Dendritic cell treated with granulocyte-macrophage colony-stimulating factor and Interleukin-4, amounts not matched to agents 40 ng/mL and 50 ng/mL, for 4 days (primary cell): ENCODE measurements around the gene PERCC1.

Source experiments
- H3K27ac Mint-ChIP-seq: one replicate; pipeline ENCODE4 v1.8.0; 2022; ENCODE audit warnings: mild to moderate bottlenecking, mixed read lengths
- H3K27me3 Mint-ChIP-seq: one replicate; pipeline ENCODE4 v1.8.0; 2022; ENCODE audit warnings: mild to moderate bottlenecking, mixed read lengths
- H3K36me3 Mint-ChIP-seq: one replicate; pipeline ENCODE4 v1.8.0; 2022; ENCODE audit warnings: low read depth, mixed read lengths
- H3K4me1 Mint-ChIP-seq: one replicate; pipeline ENCODE4 v1.8.0; 2022; ENCODE audit warnings: low read depth, mixed read lengths
- H3K4me3 Mint-ChIP-seq: one replicate; pipeline ENCODE4 v1.8.0; 2022; ENCODE audit warnings: mild to moderate bottlenecking, moderate library complexity, mixed read lengths
- H3K9me3 Mint-ChIP-seq: one replicate; pipeline ENCODE4 v1.8.0; 2022; ENCODE audit warnings: mixed read lengths
- intact Hi-C: fragments of 100-400 bp; cut with micrococcal nuclease; formaldehyde crosslinking; loops from one replicate; pipeline ENCODE4 v1.15.0; 2022

Gene PERCC1

GRCh38 chr16:1430759-1431496 lies at the start of gene PERCC1:
Gene PERCC1, plus strand, starts transcription at chr16:1431078. Its CDS starts 1,516 bp downstream, at chr16:1432594.
- Mint-ChIP-seq H3K4me1 (no peaks in the 10 kb centered on the region), H3K36me3 (peaks cover 15% of the 10 kb centered on the region)
- intact Hi-C loops, result no loop called here

GRCh38 chr16:1381612-1382406 lies 49.1 kb upstream of the PERCC1 start:
- Mint-ChIP-seq H3K27me3 (no peaks in the 10 kb centered on the region), H3K9me3 (no peaks in the 10 kb centered on the region), H3K27ac (no peak overlapping the region), H3K4me3 (no peak overlapping the region), H3K4me1 (peaks cover 17% of the 10 kb centered on the region), H3K36me3 (peaks cover 90% of the 10 kb centered on the region)
- intact Hi-C loops, result no loop called here

More at GRCh38 chr16:1430759-1431496, at the start of gene PERCC1:
- peaks cover 27% of the 10 kb centered on the region for H3K27me3 Mint-ChIP-seq
- H3K4me3 Mint-ChIP-seq, result no peak within 1 kb of the TSS
- no peaks in the 10 kb centered on the region for H3K9me3 Mint-ChIP-seq
- no peak within 1 kb of the TSS for H3K27ac Mint-ChIP-seq

- no peaks in the 10 kb centered on the region for H3K27me3 Mint-ChIP-seq
- no peaks in the 10 kb centered on the region for H3K9me3 Mint-ChIP-seq
- peaks cover 5% of the 10 kb centered on the region for H3K4me1 Mint-ChIP-seq
- intact Hi-C loops, result no loop called here
- H3K4me3 Mint-ChIP-seq, result no peak overlapping the region
- no peak overlapping the region for H3K27ac Mint-ChIP-seq
- H3K36me3 Mint-ChIP-seq, result peaks cover 92% of the 10 kb centered on the region
Measured at GRCh38 chr16:1383556-1383955, 47.3 kb upstream of the PERCC1 start.

- Mint-ChIP-seq H3K27me3 (no peaks in the 10 kb centered on the region), H3K27ac (no peak overlapping the region), H3K9me3 (no peaks in the 10 kb centered on the region), H3K36me3 (peaks cover 100% of the 10 kb centered on the region), H3K4me3 (no peak overlapping the region), H3K4me1 (no peaks in the 10 kb centered on the region)
- intact Hi-C loops, result no loop called here
Measured at GRCh38 chr16:1385232-1385631, 45.6 kb upstream of the PERCC1 start.

- Mint-ChIP-seq H3K9me3 (no peaks in the 10 kb centered on the region), H3K4me3 (no peak overlapping the region), H3K36me3 (peaks cover 100% of the 10 kb centered on the region), H3K4me1 (no peaks in the 10 kb centered on the region), H3K27ac (no peak overlapping the region), H3K27me3 (no peaks in the 10 kb centered on the region)
- intact Hi-C loops, result no loop called here
Measured at GRCh38 chr16:1387331-1387730, 43.5 kb upstream of the PERCC1 start.

- no peaks in the 10 kb centered on the region for H3K27me3 Mint-ChIP-seq
- H3K36me3 Mint-ChIP-seq, result peaks cover 100% of the 10 kb centered on the region
- no peaks in the 10 kb centered on the region for H3K4me1 Mint-ChIP-seq
- no peak overlapping the region for H3K4me3 Mint-ChIP-seq
- H3K27ac Mint-ChIP-seq, result no peak overlapping the region
- H3K9me3 Mint-ChIP-seq, result no peaks in the 10 kb centered on the region
- intact Hi-C loops, result no loop called here
Measured at GRCh38 chr16:1389762-1390161, 41.1 kb upstream of the PERCC1 start.

GRCh38 chr16:1390239-1390779 lies 40.6 kb upstream of the PERCC1 start:
- H3K4me1 Mint-ChIP-seq, result no peaks in the 10 kb centered on the region
- no peaks in the 10 kb centered on the region for H3K27me3 Mint-ChIP-seq
- intact Hi-C loops, result no loop called here
- H3K4me3 Mint-ChIP-seq, result no peak overlapping the region
- no peak overlapping the region for H3K27ac Mint-ChIP-seq
- H3K9me3 Mint-ChIP-seq, result no peaks in the 10 kb centered on the region
- peaks cover 100% of the 10 kb centered on the region for H3K36me3 Mint-ChIP-seq

GRCh38 chr16:1392826-1393225 lies 38.1 kb upstream of the PERCC1 start:
- Mint-ChIP-seq H3K27me3 (no peaks in the 10 kb centered on the region), H3K9me3 (no peaks in the 10 kb centered on the region), H3K36me3 (peaks cover 96% of the 10 kb centered on the region), H3K4me3 (no peak overlapping the region), H3K27ac (no peak overlapping the region), H3K4me1 (no peaks in the 10 kb centered on the region)
- intact Hi-C loops, result no loop called here

GRCh38 chr16:1393613-1394176 lies 37.2 kb upstream of the PERCC1 start:
- no peaks in the 10 kb centered on the region for H3K9me3 Mint-ChIP-seq
- no peak overlapping the region for H3K4me3 Mint-ChIP-seq
- H3K27ac Mint-ChIP-seq, result no peak overlapping the region
- H3K27me3 Mint-ChIP-seq, result no peaks in the 10 kb centered on the region
- H3K36me3 Mint-ChIP-seq, result peaks cover 96% of the 10 kb centered on the region
- H3K4me1 Mint-ChIP-seq, result no peaks in the 10 kb centered on the region
- intact Hi-C loops, result no loop called here

GRCh38 chr16:1394367-1394951 lies 36.4 kb upstream of the PERCC1 start:
- no peaks in the 10 kb centered on the region for H3K9me3 Mint-ChIP-seq
- intact Hi-C loops, result no loop called here
- no peaks in the 10 kb centered on the region for H3K27me3 Mint-ChIP-seq
- no peak overlapping the region for H3K27ac Mint-ChIP-seq
- no peak overlapping the region for H3K4me3 Mint-ChIP-seq
- no peaks in the 10 kb centered on the region for H3K4me1 Mint-ChIP-seq
- H3K36me3 Mint-ChIP-seq, result peaks cover 96% of the 10 kb centered on the region

- H3K9me3 Mint-ChIP-seq, result no peaks in the 10 kb centered on the region
- intact Hi-C loops, result no loop called here
- no peak overlapping the region for H3K27ac Mint-ChIP-seq
- no peaks in the 10 kb centered on the region for H3K27me3 Mint-ChIP-seq
- no peak overlapping the region for H3K4me3 Mint-ChIP-seq
- no peaks in the 10 kb centered on the region for H3K4me1 Mint-ChIP-seq
- peaks cover 96% of the 10 kb centered on the region for H3K36me3 Mint-ChIP-seq
Measured at GRCh38 chr16:1395444-1396031, 35.3 kb upstream of the PERCC1 start.

- Mint-ChIP-seq H3K27me3 (no peaks in the 10 kb centered on the region), H3K9me3 (no peaks in the 10 kb centered on the region), H3K36me3 (peaks cover 96% of the 10 kb centered on the region), H3K27ac (no peak overlapping the region), H3K4me1 (no peaks in the 10 kb centered on the region), H3K4me3 (no peak overlapping the region)
- intact Hi-C loops, result no loop called here
Measured at GRCh38 chr16:1397779-1398178, 33.1 kb upstream of the PERCC1 start.

GRCh38 chr16:1398351-1398750 lies 32.5 kb upstream of the PERCC1 start:
- Mint-ChIP-seq H3K9me3 (no peaks in the 10 kb centered on the region), H3K27me3 (no peaks in the 10 kb centered on the region), H3K36me3 (peaks cover 96% of the 10 kb centered on the region), H3K27ac (no peak overlapping the region), H3K4me1 (no peaks in the 10 kb centered on the region), H3K4me3 (no peak overlapping the region)
- intact Hi-C loops, result no loop called here
